ENCODE data around the gene ZNF665.
"Not testable (repeated sequence)": the region's sequence is repeated elsewhere in the genome, so short reads cannot be mapped to it uniquely, and the experiment has no call there.

Gene ZNF665

GRCh38 chr19:53157626-53158025, 35.5 kb downstream of the ZNF665 start:
- no peak for DNase-seq (ENCODE audit: low spot score)

DNA sequence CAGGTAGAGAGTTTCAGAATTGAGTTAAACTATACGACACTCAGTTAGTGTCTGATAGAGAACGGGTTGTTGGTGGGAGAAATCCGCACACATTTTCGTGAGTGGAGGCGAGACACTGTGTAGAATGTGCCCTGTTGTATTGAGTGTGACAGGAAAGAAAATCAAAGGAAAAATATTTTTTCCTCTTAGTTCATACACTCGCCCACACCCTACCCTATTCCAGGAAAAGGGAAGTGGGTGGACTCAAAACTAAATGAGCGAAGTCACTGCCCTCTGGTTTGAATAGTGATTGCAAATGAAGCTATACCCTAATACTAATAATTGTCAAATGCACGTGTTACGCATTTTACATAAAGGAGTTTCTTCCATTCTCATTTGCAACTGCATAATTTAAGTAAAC, 36.3 kb downstream of the ZNF665 start:
- no peak for DNase-seq (ENCODE audit: low spot score)

GRCh38 chr19:53147645-53148044, 45.5 kb downstream of the ZNF665 start:
- DNase-seq (ENCODE audit: low spot score): no peak

GRCh38 chr19:53140351-53140750, 52.8 kb downstream of the ZNF665 start:
- DNase-seq (ENCODE audit: low spot score): no peak

DNA sequence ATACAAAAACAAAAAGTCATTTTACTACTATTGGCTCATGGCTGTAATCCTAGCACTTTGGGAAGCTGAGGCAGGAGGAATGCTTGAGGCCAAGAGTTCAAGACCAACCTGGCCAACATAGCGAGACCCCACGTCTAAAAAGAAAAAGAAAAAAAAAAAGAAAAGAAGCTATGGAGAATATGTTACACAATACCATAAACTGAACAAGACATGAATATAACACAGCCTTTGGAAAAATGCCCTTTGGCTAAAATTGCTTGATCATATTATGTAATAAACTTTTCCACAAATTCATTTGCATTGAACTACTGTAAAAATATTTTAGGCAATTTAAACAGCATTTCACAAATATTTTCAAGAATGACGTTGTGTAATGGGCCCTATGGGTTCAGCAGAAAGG, 56.7 kb downstream of the ZNF665 start:
- DNase-seq (ENCODE audit: low spot score): no peak

- peak; percentile 52 for DNase-seq (ENCODE audit: low spot score)
Observed at GRCh38 chr19:53132141-53132991, 60.8 kb downstream of the ZNF665 start, which contains the start of gene ZNF415. ZNF415 (minus strand) TSS chr19:53132910; CDS start chr19:53122676, 10,234 bp downstream.

GRCh38 chr19:53131727-53132126, 61.4 kb downstream of the ZNF665 start:
- DNase-seq (ENCODE audit: low spot score): no peak

DNA sequence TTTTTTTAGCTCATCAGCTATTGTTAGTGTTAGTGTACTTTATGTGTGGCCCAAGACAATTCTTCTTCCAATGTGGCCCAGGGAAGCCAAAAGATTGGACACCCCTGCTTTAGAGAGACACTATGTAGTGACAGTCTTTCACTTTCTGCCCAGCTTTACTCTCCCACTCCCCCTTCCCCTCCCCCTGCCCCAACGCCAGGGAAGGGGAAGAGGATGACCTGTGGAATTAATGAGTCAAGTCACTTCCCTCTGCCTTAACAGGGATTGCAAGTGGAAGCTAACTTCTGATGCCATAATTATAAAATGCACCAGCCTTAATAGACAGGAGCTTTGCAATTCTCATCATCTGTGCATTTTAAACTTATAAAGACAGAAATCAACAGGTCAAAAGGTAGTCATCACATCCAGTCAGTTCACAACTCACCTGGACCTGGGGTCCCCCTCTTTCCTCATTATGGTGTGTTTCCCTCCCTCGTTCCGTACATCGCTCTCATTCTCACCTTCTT, 62.0 kb downstream of the ZNF665 start:
- DNase-seq (ENCODE audit: low spot score): no peak

DNA sequence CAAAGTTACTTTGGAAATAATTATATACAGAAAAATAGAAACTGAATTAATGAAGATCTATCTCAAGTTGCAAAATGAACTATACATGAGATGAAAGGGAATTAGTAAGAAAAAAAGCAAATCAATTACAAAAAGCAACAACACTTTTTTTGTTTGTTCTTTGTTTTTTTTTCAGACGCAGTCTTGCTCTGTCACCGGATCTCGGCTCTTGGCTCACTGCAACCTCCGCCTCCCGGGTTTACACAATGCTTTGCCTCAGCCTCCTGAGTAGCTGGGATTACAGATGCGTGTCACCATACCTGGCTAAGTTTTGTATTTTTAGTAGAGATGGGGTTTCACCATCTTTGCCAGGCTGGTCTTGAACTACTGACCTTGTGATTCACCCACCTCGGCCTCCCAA, 62.7 kb downstream of the ZNF665 start:
- no peak for DNase-seq (ENCODE audit: low spot score)

GRCh38 chr19:53126733-53127526, 66.2 kb downstream of the ZNF665 start:
- not testable (repeated sequence) for DNase-seq (ENCODE audit: low spot score)

GRCh38 chr19:53123400-53123799, 69.8 kb downstream of the ZNF665 start:
- no peak for DNase-seq (ENCODE audit: low spot score)
